K562 (cell line): ENCODE data around the gene CLCNKB. TPM values are rescaled to one million over a fixed set of nuclear protein-coding genes. Genes with fewer than 3 reads are reported as not detected.

Source experiments
- ATAC-seq: fragments of 200-7000 bp; cut with Tn5 transposase; 3 replicates; pipeline ENCODE4 v1.9.1; 2020; ENCODE audit warnings: moderate library complexity
- BruUV-seq: library from RNA; stranded (reverse); fragments of 400-500 nt; replicated peaks from 2 replicates; lab custom pipeline; 2021; lab: Mats Ljungman, UMichigan
- CTCF ChIA-PET: fragments of 300-600 bp; formaldehyde crosslinking; extraction: SDS; loops from one replicate; lab custom pipeline; 2021; ENCODE audit warnings: low intra/inter-chr PET ratio; lab: Yijun Ruan, JAX
- POLR2A ChIA-PET: fragments of 300-600, 350-650 bp; sonication (Branson Sonifier 250); formaldehyde crosslinking; extraction: SDS; loops from one replicate; lab custom pipeline; 2021; ENCODE audit warnings: antibody characterized with exemption, inconsistent platforms; lab: Yijun Ruan, JAX
- DNase-seq, 4 experiments: peaks; one replicate each; pipeline versions ENCODE4 v3.0.0 to v3.0.0-alpha.2; 2011 to 2018; ENCODE audit warnings: low spot score in 3 of 4, mixed read lengths in 3 of 4; ENCODE audit errors: extremely low read depth in 1 of 4
- FAIRE-seq: peaks from 2 replicates; lab custom pipeline; 2011; peaks lifted over from hg19 to GRCh38; lab: Jason Lieb, UNC
- H2AFZ ChIP-seq: 2 replicates; pipeline ENCODE4 v1.6.0; 2011; ENCODE audit warnings: low read depth, low read length, control low read depth, inconsistent platforms
- H3K27ac ChIP-seq: fragments of 200-600 bp; 3 replicates; pipeline ENCODE4 v1.8.0; 2011; ENCODE audit warnings: low read depth, mild to moderate bottlenecking, control low read depth, inconsistent platforms, low read length, moderate library complexity, mixed read lengths; ENCODE audit errors: extremely low read depth
- H3K27me3 ChIP-seq, 2 experiments: fragments of 300-600 bp in 1 of 2; 2 replicates in 1 of 2; 3 replicates in 1 of 2; pipeline versions ENCODE4 v1.6.0 to v1.8.0; 2011; ENCODE audit warnings: inconsistent platforms in 2 of 2, low read length in 2 of 2, mild to moderate bottlenecking in 1 of 2, mixed read lengths in 1 of 2, moderate library complexity in 1 of 2; ENCODE audit not compliant: control insufficient read depth in 2 of 2, insufficient read depth in 2 of 2
- H3K36me3 ChIP-seq: fragments of 300-600 bp; 3 replicates; pipeline ENCODE4 v1.8.0; 2011; ENCODE audit warnings: mild to moderate bottlenecking, low read length, inconsistent platforms; ENCODE audit not compliant: control insufficient read depth, insufficient read depth
- H3K4me1 ChIP-seq, 2 experiments: fragments of 200-600 bp in 1 of 2; replicated peaks in 1 of 2; 2 replicates in 1 of 2; 3 replicates in 1 of 2; pipeline versions ENCODE4 v1.5.1 to v1.8.0; 2011; ENCODE audit warnings: inconsistent platforms in 2 of 2, low read length in 2 of 2, mild to moderate bottlenecking in 1 of 2, mixed read lengths in 1 of 2, moderate library complexity in 1 of 2; ENCODE audit not compliant: control insufficient read depth in 2 of 2, insufficient read depth in 2 of 2
- H3K4me2 ChIP-seq: 2 replicates; pipeline ENCODE4 v1.6.1; 2011; ENCODE audit warnings: low read length, control low read depth, inconsistent platforms, mixed read lengths; ENCODE audit not compliant: insufficient read depth
- H3K4me3 ChIP-seq: fragments of 200-600 bp; sonication (generic), shearing (Covaris generic); 2 replicates; pipeline ENCODE4 v1.5.1; 2016; ENCODE audit warnings: control low read depth, inconsistent platforms
- H3K79me2 ChIP-seq: fragments of 200-600 bp; 3 replicates; pipeline ENCODE4 v1.8.0; 2011; ENCODE audit warnings: low read length, inconsistent platforms; ENCODE audit not compliant: control insufficient read depth, insufficient read depth
- H3K9ac ChIP-seq, 2 experiments: 2 replicates each; pipeline versions ENCODE4 v1.6.0 to v1.6.1; 2011; ENCODE audit warnings: low read depth in 2 of 2, low read length in 2 of 2, control low read depth in 1 of 2, inconsistent platforms in 1 of 2, mild to moderate bottlenecking in 1 of 2, mixed read lengths in 1 of 2; ENCODE audit not compliant: insufficient read depth in 1 of 2
- H3K9me1 ChIP-seq: one replicate; pipeline ENCODE4 v1.6.0; 2011; ENCODE audit warnings: inconsistent platforms, mild to moderate bottlenecking, low read length, moderate library complexity; ENCODE audit not compliant: control insufficient read depth, insufficient read depth
- H3K9me3 ChIP-seq: replicated peaks from 2 replicates; pipeline ENCODE4 v1.5.1; 2011; ENCODE audit warnings: low read depth, low read length, inconsistent platforms; ENCODE audit not compliant: control insufficient read depth, insufficient read depth
- H4K20me1 ChIP-seq: replicated peaks from 2 replicates; pipeline ENCODE4 v1.6.1; 2011; ENCODE audit warnings: low read length, inconsistent platforms, mixed read lengths; ENCODE audit not compliant: control insufficient read depth, insufficient read depth
- FUS ChIP-seq: fragments of 200-400 bp; formaldehyde crosslinking; optimal IDR thresholded peaks from 2 replicates; pipeline ENCODE3; 2017; ENCODE audit warnings: low read depth, low read length
- HCFC1 ChIP-seq: IDR thresholded peaks from 2 replicates; pipeline ENCODE4 v1.6.1; 2012; ENCODE audit warnings: low read depth, low read length, improper control_type of control experiment
- RERE ChIP-seq: sonication (generic); formaldehyde crosslinking; IDR thresholded peaks from 2 replicates; pipeline ENCODE4 v1.8.0; 2023; ENCODE audit warnings: missing genetic modification reagents, mild to moderate bottlenecking, borderline replicate concordance
- ZNF431 ChIP-seq: sonication (generic); formaldehyde crosslinking; IDR thresholded peaks from 2 replicates; pipeline ENCODE4 v1.8.0; 2022; ENCODE audit warnings: mild to moderate bottlenecking, missing genetic modification reagents
- WGBS: fragments of 100-300 bp; shearing (Covaris generic); methylation state at CpG from one replicate; pipeline ENCODE4 v1.1.6; 2016; ENCODE audit warnings: low coverage, mixed read lengths; ENCODE audit not compliant: insufficient coverage; ENCODE audit errors: missing lambda C conversion rate; 5-methylcytosine and 5-hydroxymethylcytosine counted together
- in situ Hi-C: fragments of 300-500 bp; cut with MboI; formaldehyde crosslinking; loops from 4 replicates; pipeline ENCODE4 v1.15.0; 2018; ENCODE audit warnings: inconsistent platforms, mixed read lengths
- intact Hi-C: fragments of 100-400 bp; cut with micrococcal nuclease; formaldehyde crosslinking; loops from 2 replicates; pipeline ENCODE4 v1.14.2; 2022
- polyA plus RNA-seq, 8 experiments: library from polyadenylated mRNA; depleted of rRNA in 4 of 8; stranded (reverse) in 5 of 8; unstranded in 3 of 8; fragments of >200 nt; fragmentation: Nextera tagmentation in 2 of 8; fragmentation: Illumina TruSeq in 1 of 8; extraction: Ambion mirVana in 2 of 8; extraction: Trizol in 1 of 8; gene quantifications; 2 replicates each; pipeline versions ENCODE4 v1.2.1 to v1.2.3, GENCODE V29; 2011 to 2014; ENCODE audit warnings: inconsistent platforms in 1 of 8, missing spikeins in 1 of 8
- total RNA-seq, 7 experiments: library from RNA; depleted of rRNA in 6 of 7; stranded (reverse); fragments of >200 nt in 6 of 7; fragmentation: Illumina TruSeq in 2 of 7; extraction: Trizol in 2 of 7; gene quantifications; 2 replicates each; pipeline versions ENCODE4 v1.2.1 to v1.2.3, GENCODE V29; 2011 to 2021; ENCODE audit warnings: low replicate concordance in 1 of 7
- TF ChIP-seq, protein P1 (sequence below): fragments of 450-650 bp; IDR thresholded peaks from 2 replicates; pipeline ENCODE4 v1.6.1; 2016; ENCODE audit warnings: antibody characterized with exemption
- TF ChIP-seq, protein P2 (sequence below), 2 experiments: IDR thresholded peaks; 2 replicates each; pipeline ENCODE4 v1.6.1; 2011; ENCODE audit warnings: borderline replicate concordance in 1 of 2, control low read depth in 1 of 2, low read depth in 1 of 2, low read length in 1 of 2, mild to moderate bottlenecking in 1 of 2, mixed read lengths in 1 of 2, moderate library complexity in 1 of 2; ENCODE audit not compliant: insufficient read depth in 1 of 2, insufficient read length in 1 of 2, poor library complexity in 1 of 2, severe bottlenecking in 1 of 2; ENCODE audit errors: extremely low read depth in 1 of 2

Gene CLCNKB
- total and polyA plus RNA-seq, 9 of the 15 experiments (the other 6 are each of a cell fraction or from before 2014, with no cell fraction given), result 0.08 to 1.7 (median 0.64) TPM

GRCh38 chr1:16050328-16050727 lies 6.7 kb downstream of the CLCNKB start:
- peaks cover 31 to 65% of the 10 kb centered on the region in 2 experiments; a peak in 4 of 5 replicates for H3K4me1 ChIP-seq
- H3K27ac ChIP-seq, result no peak overlapping the region
- WGBS, result 59% methylated on average over 7 of the region's 7 CpGs
- H4K20me1 ChIP-seq, result no peaks in the 10 kb centered on the region
- H3K79me2 ChIP-seq, result no peaks in the 10 kb centered on the region
- BruUV-seq, result no TSS peak
- no peak for DNase-seq
- no peaks in the 10 kb centered on the region for H3K9me1 ChIP-seq
- ATAC-seq, result no peak
- H3K4me3 ChIP-seq, result no peak overlapping the region
- TF ChIP-seq, protein P1, sequence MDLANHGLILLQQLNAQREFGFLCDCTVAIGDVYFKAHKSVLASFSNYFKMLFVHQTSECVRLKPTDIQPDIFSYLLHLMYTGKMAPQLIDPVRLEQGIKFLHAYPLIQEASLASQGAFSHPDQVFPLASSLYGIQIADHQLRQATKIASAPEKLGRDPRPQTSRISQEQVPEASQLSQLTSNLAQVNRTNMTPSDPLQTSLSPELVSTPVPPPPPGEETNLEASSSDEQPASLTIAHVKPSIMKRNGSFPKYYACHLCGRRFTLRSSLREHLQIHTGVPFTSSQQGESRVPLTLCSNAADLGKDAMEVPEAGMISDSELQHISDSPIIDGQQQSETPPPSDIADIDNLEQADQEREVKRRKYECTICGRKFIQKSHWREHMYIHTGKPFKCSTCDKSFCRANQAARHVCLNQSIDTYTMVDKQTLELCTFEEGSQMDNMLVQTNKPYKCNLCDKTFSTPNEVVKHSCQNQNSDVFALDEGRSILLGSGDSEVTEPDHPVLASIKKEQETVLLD, result peak; percentile 31; the same call in 1 of the 2 replicates
- TF ChIP-seq HCFC1, result no peak
- TF ChIP-seq, all 486 proteins: peak for 1
- in situ Hi-C loops, result no loop called here
- Histone ChIP-seq H3K36me3 (no peaks in the 10 kb centered on the region), H3K4me2 (no peak overlapping the region), H3K27me3 (no peaks in the 10 kb centered on the region), H3K9ac (peak overlapping the region in 1 of 2 experiments; percentile 15; a peak in 1 of 4 replicates), H2AFZ (no peak overlapping the region), H3K9me3 (no peaks in the 10 kb centered on the region)
- POLR2A ChIA-PET, result interaction anchor here (0.5 to 0.6 kb wide), 3 partner anchors 9 to 62 kb away, joined by 3 to 8 read pairs (median 3); no protein-coding TSS in a partner anchor
- no peak for FAIRE-seq
- CTCF ChIA-PET, result interaction anchor here (0.6 kb wide), 1 partner anchor 41 kb away, joined by 3 read pairs; no protein-coding TSS in a partner anchor
- intact Hi-C loops, result no loop called here

DNA sequence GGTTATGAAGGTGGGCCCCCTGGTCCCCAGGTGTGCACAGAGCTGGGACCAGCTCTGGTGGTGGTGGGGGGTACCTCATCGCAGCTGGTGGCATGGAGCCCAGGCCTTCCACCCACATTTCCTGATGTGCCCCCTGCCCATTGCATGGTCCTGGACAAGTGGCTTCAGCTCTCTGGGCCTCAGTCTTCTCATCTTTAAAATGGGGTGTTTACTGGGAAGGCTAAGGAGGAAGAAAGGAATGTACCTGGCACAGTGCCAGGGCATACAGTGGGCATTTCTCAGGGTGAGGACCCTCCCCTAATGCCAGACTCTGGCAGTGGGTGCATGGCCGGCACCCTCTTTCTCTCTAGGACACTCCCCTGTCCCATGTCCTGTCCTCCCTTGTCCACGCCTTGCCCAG lies 7.5 kb downstream of the CLCNKB start:
- DNase-seq (no peak), FAIRE-seq (no peak), ATAC-seq (no peak)
- intact Hi-C loops, result no loop called here
- no peak overlapping the region for H3K27ac ChIP-seq
- H3K79me2 ChIP-seq, result no peaks in the 10 kb centered on the region
- H3K9ac ChIP-seq, result no peak overlapping the region; a peak in 1 of 4 replicates
- no peaks in the 10 kb centered on the region for H4K20me1 ChIP-seq
- ChIA-PET CTCF (no interaction called here), POLR2A (interaction anchor here (0.5 kb wide), 1 partner anchor 43 kb away, joined by 3 read pairs; no protein-coding TSS in a partner anchor)
- no peaks in the 10 kb centered on the region for H3K27me3 ChIP-seq
- peaks cover 38 to 70% of the 10 kb centered on the region in 2 experiments; a peak in 4 of 5 replicates for H3K4me1 ChIP-seq
- no peaks in the 10 kb centered on the region for H3K9me3 ChIP-seq
- BruUV-seq, result no TSS peak
- in situ Hi-C loops, result no loop called here
- H3K4me2 ChIP-seq, result no peak overlapping the region
- no peaks in the 10 kb centered on the region for H3K9me1 ChIP-seq
- WGBS, result 66% methylated on average over 2 of the region's 3 CpGs
- H2AFZ ChIP-seq, result no peak overlapping the region
- no peaks in the 10 kb centered on the region for H3K36me3 ChIP-seq
- H3K4me3 ChIP-seq, result no peak overlapping the region
- TF ChIP-seq ZNF431 (CRISPR knock-in tag), result no peak
- TF ChIP-seq RERE (CRISPR knock-in tag), result no peak
- TF ChIP-seq FUS, result no peak
- TF ChIP-seq, protein P2, sequence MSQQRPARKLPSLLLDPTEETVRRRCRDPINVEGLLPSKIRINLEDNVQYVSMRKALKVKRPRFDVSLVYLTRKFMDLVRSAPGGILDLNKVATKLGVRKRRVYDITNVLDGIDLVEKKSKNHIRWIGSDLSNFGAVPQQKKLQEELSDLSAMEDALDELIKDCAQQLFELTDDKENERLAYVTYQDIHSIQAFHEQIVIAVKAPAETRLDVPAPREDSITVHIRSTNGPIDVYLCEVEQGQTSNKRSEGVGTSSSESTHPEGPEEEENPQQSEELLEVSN (IDR thresholded peaks at IDR 0.05; ENCODE audit: borderline replicate concordance in 1 of 2, extremely low read depth in 1 of 2, insufficient read depth in 1 of 2, insufficient read length in 1 of 2, low read depth in 1 of 2, low read length in 1 of 2, poor library complexity in 1 of 2, severe bottlenecking in 1 of 2), result no peak
